Measurements from ENCODE around the gene TMBIM6. TPM values are rescaled to one million over a fixed set of nuclear protein-coding genes. Genes with fewer than 3 reads are reported as not detected.

The TMBIM6 gene
- total RNA-seq, 3 donors from 2014 or later = 364 to 620 (median 409) TPM

DNA sequence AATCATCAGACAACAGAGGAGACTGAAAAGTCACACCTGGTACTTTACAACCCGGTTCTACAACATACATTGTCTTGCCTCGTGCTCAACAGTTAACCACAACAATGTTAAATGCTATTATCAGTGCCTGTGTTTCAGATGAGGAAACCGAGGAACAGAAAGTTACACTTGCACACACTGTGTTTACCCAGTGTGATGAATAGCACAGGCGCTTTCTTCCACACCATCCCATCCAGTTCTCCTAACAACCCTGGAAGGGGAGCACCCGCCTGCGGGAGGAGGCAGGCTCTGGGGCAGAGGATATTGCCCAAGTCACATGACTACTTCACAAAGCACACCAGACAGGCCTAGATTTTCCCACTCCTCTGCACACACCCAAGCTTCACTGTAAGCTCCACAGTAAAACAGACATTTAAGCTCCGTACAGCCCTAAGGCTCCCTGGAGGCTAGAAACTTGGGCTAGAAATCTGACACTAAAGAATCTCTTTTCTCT lies 65.0 kb downstream of the TMBIM6 start:
- Histone ChIP-seq H3K9me3 (no peaks in the 10 kb centered on the region), H3K4me3 (no peak overlapping the region), H3K36me3 (no peaks in the 10 kb centered on the region), H3K27ac (no peak overlapping the region), H3K27me3 (no peaks in the 10 kb centered on the region), H3K4me1 (peaks cover 0 to 7% of the 10 kb centered on the region in 2 donors)
- intact Hi-C loops (cut with DNase I; ENCODE audit: low total_unique reads) = no loop called here
- peak in 1 of 2 donors; percentile 22 for DNase-seq (ENCODE audit: low spot score in 2 of 2)
- TF ChIP-seq POLR2A (IDR thresholded peaks at IDR 0.05) = no peak
- no peak for TF ChIP-seq POLR2AphosphoS5 (IDR thresholded peaks at IDR 0.05)
- TF ChIP-seq, protein P1, sequence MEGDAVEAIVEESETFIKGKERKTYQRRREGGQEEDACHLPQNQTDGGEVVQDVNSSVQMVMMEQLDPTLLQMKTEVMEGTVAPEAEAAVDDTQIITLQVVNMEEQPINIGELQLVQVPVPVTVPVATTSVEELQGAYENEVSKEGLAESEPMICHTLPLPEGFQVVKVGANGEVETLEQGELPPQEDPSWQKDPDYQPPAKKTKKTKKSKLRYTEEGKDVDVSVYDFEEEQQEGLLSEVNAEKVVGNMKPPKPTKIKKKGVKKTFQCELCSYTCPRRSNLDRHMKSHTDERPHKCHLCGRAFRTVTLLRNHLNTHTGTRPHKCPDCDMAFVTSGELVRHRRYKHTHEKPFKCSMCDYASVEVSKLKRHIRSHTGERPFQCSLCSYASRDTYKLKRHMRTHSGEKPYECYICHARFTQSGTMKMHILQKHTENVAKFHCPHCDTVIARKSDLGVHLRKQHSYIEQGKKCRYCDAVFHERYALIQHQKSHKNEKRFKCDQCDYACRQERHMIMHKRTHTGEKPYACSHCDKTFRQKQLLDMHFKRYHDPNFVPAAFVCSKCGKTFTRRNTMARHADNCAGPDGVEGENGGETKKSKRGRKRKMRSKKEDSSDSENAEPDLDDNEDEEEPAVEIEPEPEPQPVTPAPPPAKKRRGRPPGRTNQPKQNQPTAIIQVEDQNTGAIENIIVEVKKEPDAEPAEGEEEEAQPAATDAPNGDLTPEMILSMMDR (IDR thresholded peaks at IDR 0.05) = no peak

DNA sequence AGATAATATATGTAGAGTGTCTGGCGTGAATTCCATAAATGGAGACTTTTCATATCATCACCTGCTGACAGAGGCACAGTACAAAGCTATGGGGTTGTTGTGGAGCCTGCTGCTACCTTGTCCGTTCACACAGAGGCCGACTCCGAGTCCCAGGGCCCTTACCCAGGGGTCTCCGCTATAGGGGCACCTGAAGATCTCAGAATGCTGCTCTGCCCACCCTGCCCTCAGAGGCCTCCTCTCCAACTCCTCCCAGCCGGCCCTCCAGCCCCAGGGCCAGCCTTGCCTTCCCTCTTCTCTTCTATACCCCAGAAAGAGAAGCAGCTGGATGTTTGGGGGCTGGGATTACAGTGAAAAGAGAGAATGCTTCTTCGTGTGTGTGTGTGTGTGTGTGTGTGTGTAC lies 65.5 kb downstream of the TMBIM6 start:
- intact Hi-C loops (cut with DNase I; ENCODE audit: low total_unique reads) = no loop called here
- H3K9me3 ChIP-seq = no peaks in the 10 kb centered on the region
- no peak overlapping the region for H3K27ac ChIP-seq
- peaks cover 0 to 7% of the 10 kb centered on the region in 2 donors for H3K4me1 ChIP-seq
- peak in 1 of 2 donors; percentile 17 for DNase-seq (ENCODE audit: low spot score in 2 of 2)
- no peaks in the 10 kb centered on the region for H3K36me3 ChIP-seq
- H3K27me3 ChIP-seq = no peaks in the 10 kb centered on the region
- H3K4me3 ChIP-seq = no peak overlapping the region
- TF ChIP-seq POLR2AphosphoS5 (IDR thresholded peaks at IDR 0.05) (no peak), POLR2A (IDR thresholded peaks at IDR 0.05) (no peak)
- TF ChIP-seq, protein P1 (IDR thresholded peaks at IDR 0.05) = no peak

DNA sequence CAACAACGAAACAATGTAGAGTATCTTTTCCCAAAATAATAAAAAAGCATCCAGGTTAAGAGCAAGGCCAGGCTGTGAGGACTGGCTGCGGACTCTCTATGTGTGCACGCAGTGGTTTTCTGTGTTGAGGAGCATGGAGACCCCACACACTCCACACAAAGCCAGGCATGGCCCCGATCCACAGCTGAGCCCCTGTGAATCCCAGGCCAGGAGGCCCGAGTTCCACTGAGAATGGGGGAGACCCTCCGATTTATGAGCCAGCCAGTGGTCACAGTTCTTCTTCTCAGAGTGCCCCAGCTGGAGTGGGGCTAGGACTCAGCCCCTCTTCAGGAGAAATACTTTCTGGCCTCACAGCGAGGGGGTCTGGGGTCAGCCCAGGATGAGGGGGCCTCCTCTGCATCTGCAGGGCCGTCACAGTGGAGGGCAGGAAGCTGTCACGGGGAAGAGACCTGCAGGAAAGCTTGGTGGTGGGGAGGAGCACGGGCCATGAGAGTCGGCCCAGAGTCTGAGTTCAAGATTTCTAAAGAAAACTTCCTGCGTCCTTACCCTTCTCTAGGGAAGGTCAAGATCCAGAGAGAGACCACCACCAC lies 66.7 kb downstream of the TMBIM6 start:
- peak in 1 of 2 donors; percentile 31 for DNase-seq (ENCODE audit: low spot score in 2 of 2)
- H3K4me3 ChIP-seq = no peak overlapping the region
- peaks cover 0 to 7% of the 10 kb centered on the region in 2 donors for H3K4me1 ChIP-seq
- no peaks in the 10 kb centered on the region for H3K27me3 ChIP-seq
- no peaks in the 10 kb centered on the region for H3K36me3 ChIP-seq
- TF ChIP-seq POLR2AphosphoS5 (IDR thresholded peaks at IDR 0.05) (no peak), POLR2A (IDR thresholded peaks at IDR 0.05) (no peak)
- TF ChIP-seq, protein P1 (IDR thresholded peaks at IDR 0.05) = no peak
- intact Hi-C loops (cut with DNase I; ENCODE audit: low total_unique reads) = no loop called here
- H3K9me3 ChIP-seq = no peaks in the 10 kb centered on the region
- peak overlapping the region; percentile 54 to 89 for H3K27ac ChIP-seq

DNA sequence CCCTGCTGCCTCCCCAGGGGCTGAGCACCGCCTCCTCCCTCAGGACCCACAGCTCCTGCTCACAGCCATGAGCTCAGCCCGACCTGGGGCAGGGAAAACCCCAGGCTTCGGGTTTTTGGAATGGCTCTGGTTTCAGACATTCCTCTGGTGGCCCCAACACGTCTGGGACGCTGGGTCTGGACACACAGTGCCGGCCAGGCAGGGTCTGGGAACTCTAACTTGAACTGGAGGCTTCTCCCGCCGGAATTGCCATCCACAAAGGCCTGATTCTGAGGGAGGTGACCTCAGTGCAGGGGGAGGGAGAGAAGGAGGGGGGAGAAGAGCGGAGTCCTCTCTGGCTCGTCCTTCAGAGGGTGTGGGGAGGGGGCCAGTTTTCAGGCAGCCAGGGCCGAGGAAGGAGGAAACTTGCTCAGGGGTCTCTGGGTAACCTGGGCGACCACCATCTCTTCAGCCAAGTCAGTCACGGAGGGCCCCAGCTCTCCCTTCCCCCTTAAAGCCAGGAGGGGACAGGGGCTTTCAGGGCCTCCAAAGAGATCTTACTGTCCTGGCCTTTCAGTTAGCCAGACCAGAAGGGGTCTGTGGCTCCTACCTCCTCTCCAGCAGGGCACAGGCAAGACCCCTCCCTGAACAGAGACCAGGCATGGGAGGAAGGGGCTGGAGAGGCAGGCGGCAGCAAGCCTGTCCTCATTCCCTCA lies 67.5 kb downstream of the TMBIM6 start:
- no peaks in the 10 kb centered on the region for H3K27me3 ChIP-seq
- H3K9me3 ChIP-seq = no peaks in the 10 kb centered on the region
- no peaks in the 10 kb centered on the region for H3K36me3 ChIP-seq
- peak overlapping the region in 1 of 3 donors; percentile 35 for H3K4me3 ChIP-seq
- TF ChIP-seq POLR2A (IDR thresholded peaks at IDR 0.05) (no peak), POLR2AphosphoS5 (IDR thresholded peaks at IDR 0.05) (no peak)
- TF ChIP-seq, protein P1 (IDR thresholded peaks at IDR 0.05) = no peak
- intact Hi-C loops (cut with DNase I; ENCODE audit: low total_unique reads) = no loop called here
- DNase-seq (ENCODE audit: low spot score in 2 of 2) = peak in 1 of 2 donors; percentile 49
- peaks cover 0 to 7% of the 10 kb centered on the region in 2 donors for H3K4me1 ChIP-seq
- peak overlapping the region; percentile 54 to 89 for H3K27ac ChIP-seq

DNA sequence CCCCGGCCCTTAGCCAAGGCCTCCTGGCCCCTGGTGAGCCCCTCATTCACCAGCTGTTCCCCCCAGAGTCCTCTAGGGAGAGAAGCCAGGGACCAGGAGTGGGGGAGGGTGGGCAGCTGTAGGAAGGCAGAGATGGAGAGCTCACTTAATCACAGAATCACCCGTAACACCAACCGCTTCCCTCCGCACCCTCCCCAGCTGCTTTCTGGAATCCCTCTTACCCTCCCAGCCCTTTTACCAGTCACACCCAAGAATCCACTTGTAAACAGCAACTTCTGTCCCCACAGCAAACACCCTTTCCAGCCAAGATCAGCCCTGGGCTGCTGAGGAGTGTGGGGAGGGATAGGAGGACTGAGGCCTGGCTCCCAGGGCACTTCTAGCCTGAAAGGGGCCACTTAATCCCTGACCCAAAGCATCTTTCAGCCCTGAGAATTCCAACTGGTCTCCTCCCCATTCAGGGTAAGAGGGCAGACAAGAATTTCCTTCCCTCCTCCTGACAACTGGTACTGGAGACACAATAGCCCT lies 68.1 kb downstream of the TMBIM6 start:
- H3K4me1 ChIP-seq = peaks cover 0 to 7% of the 10 kb centered on the region in 2 donors
- intact Hi-C loops (cut with DNase I; ENCODE audit: low total_unique reads) = no loop called here
- H3K27ac ChIP-seq = peak overlapping the region; percentile 54 to 89
- no peaks in the 10 kb centered on the region for H3K36me3 ChIP-seq
- peak overlapping the region in 1 of 3 donors; percentile 35 for H3K4me3 ChIP-seq
- H3K27me3 ChIP-seq = no peaks in the 10 kb centered on the region
- no peak for TF ChIP-seq POLR2AphosphoS5 (IDR thresholded peaks at IDR 0.05)
- no peak for TF ChIP-seq POLR2A (IDR thresholded peaks at IDR 0.05)
- TF ChIP-seq, protein P1 (IDR thresholded peaks at IDR 0.05) = no peak
- H3K9me3 ChIP-seq = no peaks in the 10 kb centered on the region
- peak in 1 of 2 donors; percentile 22 for DNase-seq (ENCODE audit: low spot score in 2 of 2)
